ENCODE data around the gene PMM1.
"Not testable (repeated sequence)": the region's sequence is repeated elsewhere in the genome, so short reads cannot be mapped to it uniquely, and the experiment has no call there.

The PMM1 gene

GRCh38 chr22:41562461-41562860, 27.2 kb downstream of the PMM1 start:
- TF ChIP-seq ZFX (IDR thresholded peaks at IDR 0.05; ENCODE audit: borderline replicate concordance) (no peak), CTCF (IDR thresholded peaks at IDR 0.05) (no peak)
- H3K27ac ChIP-seq: no peak overlapping the region

GRCh38 chr22:41561788-41562187, 27.9 kb downstream of the PMM1 start:
- no peak overlapping the region for H3K27ac ChIP-seq
- TF ChIP-seq ZFX (IDR thresholded peaks at IDR 0.05; ENCODE audit: borderline replicate concordance): no peak
- TF ChIP-seq CTCF (IDR thresholded peaks at IDR 0.05): no peak

GRCh38 chr22:41561335-41561734, 28.3 kb downstream of the PMM1 start:
- TF ChIP-seq CTCF (IDR thresholded peaks at IDR 0.05): no peak
- TF ChIP-seq ZFX (IDR thresholded peaks at IDR 0.05; ENCODE audit: borderline replicate concordance): no peak
- no peak overlapping the region for H3K27ac ChIP-seq

GRCh38 chr22:41560095-41560471, 29.6 kb downstream of the PMM1 start:
- no peak overlapping the region for H3K27ac ChIP-seq
- TF ChIP-seq ZFX (IDR thresholded peaks at IDR 0.05; ENCODE audit: borderline replicate concordance): no peak
- no peak for TF ChIP-seq CTCF (IDR thresholded peaks at IDR 0.05)

- H3K27ac ChIP-seq: not testable (repeated sequence)
Measured at GRCh38 chr22:41558241-41558630, 31.4 kb downstream of the PMM1 start.

- TF ChIP-seq ZFX (IDR thresholded peaks at IDR 0.05; ENCODE audit: borderline replicate concordance) (no peak), CTCF (IDR thresholded peaks at IDR 0.05) (no peak)
- H3K27ac ChIP-seq: no peak overlapping the region
Measured at GRCh38 chr22:41557401-41558240, 32.0 kb downstream of the PMM1 start.

GRCh38 chr22:41556561-41556960, 33.1 kb downstream of the PMM1 start:
- H3K27ac ChIP-seq: no peak overlapping the region
- TF ChIP-seq ZFX (IDR thresholded peaks at IDR 0.05; ENCODE audit: borderline replicate concordance) (no peak), CTCF (IDR thresholded peaks at IDR 0.05) (no peak)

Data from 22Rv1 (cell line).